HG03045 (cell line): ENCODE measurements around the gene ST3GAL6.
"Not testable (repeated sequence)": the region's sequence is repeated elsewhere in the genome, so short reads cannot be mapped to it uniquely, and the experiment has no call there.

Source experiments
- ATAC-seq: cut with Tn5 transposase; IDR thresholded peaks from one replicate; pipeline ENCODE4 v1.9.1; 2021; ENCODE audit warnings: mild to moderate bottlenecking, moderate library complexity; ENCODE audit not compliant: unreplicated experiment

ST3GAL6 gene

GRCh38 chr3:98799479-98799878, 36.3 kb downstream of the ST3GAL6 start:
- no peak for ATAC-seq

GRCh38 chr3:98800401-98800800, 37.3 kb downstream of the ST3GAL6 start:
- ATAC-seq = no peak

- no peak for ATAC-seq
Observed at GRCh38 chr3:98801043-98801747, 38.1 kb downstream of the ST3GAL6 start.

- no peak for ATAC-seq
Observed at GRCh38 chr3:98805571-98805970, 42.4 kb downstream of the ST3GAL6 start.

- no peak for ATAC-seq
Observed at GRCh38 chr3:98806521-98806920, 43.4 kb downstream of the ST3GAL6 start.

GRCh38 chr3:98807011-98807410, 43.9 kb downstream of the ST3GAL6 start:
- ATAC-seq = no peak

GRCh38 chr3:98807561-98807960, 44.4 kb downstream of the ST3GAL6 start:
- ATAC-seq = no peak

- ATAC-seq = no peak
Observed at GRCh38 chr3:98808071-98808470, 44.9 kb downstream of the ST3GAL6 start.

GRCh38 chr3:98809557-98809956, 46.4 kb downstream of the ST3GAL6 start:
- ATAC-seq = no peak

GRCh38 chr3:98811048-98811447, 47.9 kb downstream of the ST3GAL6 start:
- no peak for ATAC-seq

- ATAC-seq = no peak
Observed at GRCh38 chr3:98812851-98813374, 49.8 kb downstream of the ST3GAL6 start.

GRCh38 chr3:98814817-98815420, 51.8 kb downstream of the ST3GAL6 start:
- no peak for ATAC-seq

- peak; percentile 78 for ATAC-seq
Observed at GRCh38 chr3:98817547-98818041, 54.5 kb downstream of the ST3GAL6 start.

GRCh38 chr3:98821063-98821462, 57.9 kb downstream of the ST3GAL6 start:
- ATAC-seq = no peak

GRCh38 chr3:98823791-98824190, 60.7 kb downstream of the ST3GAL6 start:
- no peak for ATAC-seq

GRCh38 chr3:98824256-98824655, 61.1 kb downstream of the ST3GAL6 start:
- no peak for ATAC-seq

GRCh38 chr3:98826126-98826525, 63.0 kb downstream of the ST3GAL6 start:
- ATAC-seq = no peak

GRCh38 chr3:98827221-98827920, 64.2 kb downstream of the ST3GAL6 start:
- no peak for ATAC-seq

- ATAC-seq = no peak
Observed at GRCh38 chr3:98829246-98829832, 66.2 kb downstream of the ST3GAL6 start.

- ATAC-seq = not testable (repeated sequence)
Observed at GRCh38 chr3:98831060-98831459, 67.9 kb downstream of the ST3GAL6 start.

- no peak for ATAC-seq
Observed at GRCh38 chr3:98839846-98840245, 76.7 kb downstream of the ST3GAL6 start.
